SW480 (cell line): ENCODE results near the gene ENTPD1.
A peak's percentile ranks its signal among the peaks of the same experiment; 100 is the strongest.
"Not testable (repeated sequence)": the region's sequence is repeated elsewhere in the genome, so short reads cannot be mapped to it uniquely, and the experiment has no call there.

Source experiments
- DNase-seq: peaks from one replicate; pipeline ENCODE4 v3.0.0-alpha.2; 2016; ENCODE audit warnings: low spot score

The ENTPD1 gene, protein sequence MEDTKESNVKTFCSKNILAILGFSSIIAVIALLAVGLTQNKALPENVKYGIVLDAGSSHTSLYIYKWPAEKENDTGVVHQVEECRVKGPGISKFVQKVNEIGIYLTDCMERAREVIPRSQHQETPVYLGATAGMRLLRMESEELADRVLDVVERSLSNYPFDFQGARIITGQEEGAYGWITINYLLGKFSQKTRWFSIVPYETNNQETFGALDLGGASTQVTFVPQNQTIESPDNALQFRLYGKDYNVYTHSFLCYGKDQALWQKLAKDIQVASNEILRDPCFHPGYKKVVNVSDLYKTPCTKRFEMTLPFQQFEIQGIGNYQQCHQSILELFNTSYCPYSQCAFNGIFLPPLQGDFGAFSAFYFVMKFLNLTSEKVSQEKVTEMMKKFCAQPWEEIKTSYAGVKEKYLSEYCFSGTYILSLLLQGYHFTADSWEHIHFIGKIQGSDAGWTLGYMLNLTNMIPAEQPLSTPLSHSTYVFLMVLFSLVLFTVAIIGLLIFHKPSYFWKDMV

GRCh38 chr10:95756041-95756761 lies at the start of gene ENTPD1:
Gene ENTPD1 (plus strand): TSS chr10:95756163. CDS start chr10:95756240, 77 bp downstream.
- DNase-seq, result no peak

- DNase-seq, result no peak
These were observed 49.4 kb upstream of the ENTPD1 start for GRCh38 chr10:95706573-95706972.

DNA sequence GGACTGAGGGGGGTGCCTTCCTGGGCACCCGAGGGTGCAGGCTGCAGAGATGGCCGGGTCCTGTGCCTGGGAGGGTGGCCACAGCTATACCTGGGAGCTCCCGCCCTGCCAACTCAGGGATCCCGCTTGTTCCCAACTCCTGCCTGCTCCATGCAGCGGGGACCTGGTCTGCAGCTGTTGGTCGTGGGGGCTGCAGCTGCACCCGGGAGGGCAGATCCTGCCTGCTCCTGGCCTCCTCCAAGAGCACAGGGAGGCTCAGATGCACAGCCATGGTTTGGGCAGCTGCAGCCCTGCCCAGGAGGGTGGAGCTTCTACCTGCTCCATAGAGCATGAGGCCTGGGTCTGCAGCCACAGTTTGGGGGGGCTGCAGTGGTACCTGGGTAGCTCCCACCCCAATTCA lies 49.0 kb upstream of the ENTPD1 start:
- no peak for DNase-seq

- DNase-seq, result no peak
These were observed 44.5 kb upstream of the ENTPD1 start for GRCh38 chr10:95711492-95711891.

- no peak for DNase-seq
These were observed 39.5 kb upstream of the ENTPD1 start for GRCh38 chr10:95716466-95716865.

GRCh38 chr10:95716866-95717265 lies 39.1 kb upstream of the ENTPD1 start:
- no peak for DNase-seq

DNA sequence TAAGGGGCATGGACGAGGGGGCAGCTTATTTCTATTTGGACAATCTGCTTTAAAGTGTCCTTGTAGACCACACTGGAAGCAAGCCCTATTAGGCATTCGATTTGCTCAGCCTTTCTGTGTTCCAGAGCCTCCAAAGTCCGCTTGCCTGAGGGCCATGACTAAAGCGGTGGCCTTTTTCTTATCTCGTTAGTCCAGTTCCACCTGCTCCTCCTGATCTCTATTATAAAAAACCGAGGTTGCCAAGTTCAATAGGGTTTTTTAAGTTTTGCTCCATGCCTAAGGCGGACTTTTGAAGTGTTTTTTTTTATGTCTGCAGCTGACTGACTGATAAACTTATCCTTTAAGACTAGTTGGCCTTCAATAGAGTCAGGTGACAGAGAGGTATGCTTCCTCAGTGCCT lies 35.2 kb upstream of the ENTPD1 start:
- not testable (repeated sequence) for DNase-seq

GRCh38 chr10:95722496-95722895 lies 33.5 kb upstream of the ENTPD1 start:
- DNase-seq, result not testable (repeated sequence)

DNA sequence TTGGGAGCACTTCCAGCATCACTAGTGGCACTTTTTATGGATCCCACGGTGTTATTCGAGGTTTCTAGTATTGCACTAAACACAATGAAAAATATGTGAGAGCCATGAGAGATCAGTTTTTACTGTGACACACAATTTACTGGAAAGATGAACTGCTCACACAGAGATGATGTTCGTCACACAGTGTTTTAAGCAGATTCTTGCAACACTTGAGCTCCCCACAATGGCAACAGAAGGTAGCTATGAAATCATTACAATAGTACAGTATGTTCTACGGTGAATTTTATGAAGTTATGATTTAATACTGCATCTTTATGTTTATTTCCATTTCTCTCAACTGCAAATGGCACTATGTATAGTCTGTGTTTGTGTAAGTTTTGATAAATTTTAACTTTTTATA lies 27.4 kb upstream of the ENTPD1 start:
- peak; percentile 7 for DNase-seq

DNA sequence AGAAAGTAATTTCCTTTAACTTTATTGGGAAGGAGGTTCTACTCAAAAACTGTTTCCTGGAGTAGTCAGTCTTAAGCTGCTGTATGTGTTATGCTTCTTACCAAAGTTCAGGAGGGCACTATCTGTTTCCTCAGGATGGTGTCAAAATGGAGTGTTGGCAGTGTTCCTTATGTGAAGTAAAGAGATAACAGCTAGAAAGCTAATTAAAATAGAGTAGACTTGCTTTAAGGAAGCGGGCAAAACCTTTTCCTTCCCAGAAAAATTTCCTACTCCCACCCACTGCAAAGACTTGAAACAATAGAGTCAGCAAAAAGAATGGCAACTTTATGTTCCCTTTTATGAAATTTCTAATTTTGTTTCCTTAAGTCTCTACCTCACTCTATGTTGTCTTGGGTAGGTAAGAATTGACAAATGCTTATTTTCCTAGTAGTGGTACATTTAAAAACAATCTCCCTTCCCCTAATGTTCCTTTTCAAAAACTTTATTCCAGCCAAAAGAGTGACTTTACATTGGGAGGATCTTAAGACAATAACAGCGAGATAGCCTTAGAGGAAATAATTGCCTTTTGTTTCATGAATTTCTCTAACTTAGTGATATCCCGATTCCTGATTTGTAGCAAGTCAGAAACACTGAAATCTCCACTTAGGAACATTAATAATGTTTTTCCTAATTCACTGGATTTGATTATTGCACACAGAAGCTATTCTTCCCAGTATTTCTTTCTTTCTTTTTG lies 26.5 kb upstream of the ENTPD1 start:
- DNase-seq, result no peak

DNA sequence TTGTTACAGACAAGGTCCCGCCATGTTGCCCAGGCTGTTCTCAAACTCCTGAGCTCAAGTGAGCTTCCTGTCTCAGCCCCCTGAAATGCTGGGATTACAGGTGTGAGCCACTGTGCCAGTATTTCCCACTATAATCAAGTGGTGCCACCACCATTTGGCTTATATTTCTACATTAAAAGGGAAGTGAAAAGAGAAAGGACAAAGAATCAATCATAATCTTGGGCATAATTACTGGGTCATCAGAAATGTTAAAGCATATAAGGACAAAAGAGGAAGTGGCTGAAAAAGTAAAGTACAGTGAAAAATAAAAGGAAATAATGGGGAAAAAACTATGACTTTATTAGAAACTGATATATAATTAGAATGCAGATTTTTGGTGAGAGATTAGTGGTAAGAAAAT lies 25.7 kb upstream of the ENTPD1 start:
- DNase-seq, result no peak

DNA sequence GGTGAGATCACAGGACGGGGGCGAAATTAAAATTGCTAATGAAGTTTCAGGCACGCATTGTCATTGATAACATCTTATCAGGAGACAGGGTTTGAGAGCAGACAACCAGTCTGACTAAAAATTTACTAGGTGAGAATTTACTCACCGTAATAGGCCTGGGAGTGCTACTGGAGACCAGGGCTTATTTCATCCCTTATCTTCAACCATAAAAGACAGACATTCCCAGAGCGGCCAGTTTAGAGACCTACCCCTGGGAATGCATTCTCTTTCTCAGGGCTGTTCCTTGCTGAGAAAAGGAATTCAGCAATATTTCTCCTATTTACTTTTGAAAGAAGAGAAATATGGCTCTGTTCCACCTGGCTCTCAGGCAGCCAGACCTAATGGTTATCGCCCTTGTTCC lies 23.1 kb upstream of the ENTPD1 start:
- not testable (repeated sequence) for DNase-seq

- DNase-seq, result no peak
These were observed 16.9 kb upstream of the ENTPD1 start for GRCh38 chr10:95739056-95739455.

GRCh38 chr10:95741807-95742467 lies 14.0 kb upstream of the ENTPD1 start:
- DNase-seq, result no peak

- no peak for DNase-seq
These were observed 13.5 kb upstream of the ENTPD1 start for GRCh38 chr10:95742485-95742884.

- DNase-seq, result no peak
These were observed 12.9 kb upstream of the ENTPD1 start for GRCh38 chr10:95742962-95743535.

- DNase-seq, result no peak
These were observed 10.5 kb upstream of the ENTPD1 start for GRCh38 chr10:95745501-95745900.

DNA sequence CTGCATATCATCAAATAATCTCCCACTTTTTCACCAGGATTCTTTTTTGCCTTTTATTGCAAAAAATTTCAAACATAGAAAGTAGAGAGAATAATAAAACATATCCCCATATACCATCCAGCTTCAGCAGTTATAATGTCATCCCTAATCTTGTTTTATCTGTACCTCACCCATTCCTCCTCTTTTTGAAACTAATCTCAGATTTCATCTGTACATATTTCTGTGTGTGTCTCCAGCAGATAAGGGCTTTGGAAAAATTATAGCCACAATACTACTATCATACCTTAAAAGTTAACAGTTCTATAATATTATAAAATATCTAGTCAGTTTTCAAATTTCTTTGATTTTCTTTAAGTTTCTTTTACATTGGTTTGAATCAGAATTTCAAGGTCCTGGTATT lies 7.6 kb upstream of the ENTPD1 start:
- DNase-seq, result no peak

GRCh38 chr10:95755511-95756004 lies 405 bp upstream of the ENTPD1 start:
- DNase-seq, result peak; percentile 36

GRCh38 chr10:95756809-95757684 lies 1.1 kb downstream of the ENTPD1 start:
- DNase-seq, result no peak
